HG03558 (cell line): ENCODE data around the gene CDKN2AIPNL.

Experiments
- ATAC-seq: cut with Tn5 transposase; IDR thresholded peaks from one replicate; pipeline ENCODE4 v1.9.1; 2021; ENCODE audit warnings: moderate number of reproducible peaks; ENCODE audit not compliant: unreplicated experiment; ENCODE audit errors: extremely low read depth

The CDKN2AIPNL gene, protein sequence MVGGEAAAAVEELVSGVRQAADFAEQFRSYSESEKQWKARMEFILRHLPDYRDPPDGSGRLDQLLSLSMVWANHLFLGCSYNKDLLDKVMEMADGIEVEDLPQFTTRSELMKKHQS

DNA sequence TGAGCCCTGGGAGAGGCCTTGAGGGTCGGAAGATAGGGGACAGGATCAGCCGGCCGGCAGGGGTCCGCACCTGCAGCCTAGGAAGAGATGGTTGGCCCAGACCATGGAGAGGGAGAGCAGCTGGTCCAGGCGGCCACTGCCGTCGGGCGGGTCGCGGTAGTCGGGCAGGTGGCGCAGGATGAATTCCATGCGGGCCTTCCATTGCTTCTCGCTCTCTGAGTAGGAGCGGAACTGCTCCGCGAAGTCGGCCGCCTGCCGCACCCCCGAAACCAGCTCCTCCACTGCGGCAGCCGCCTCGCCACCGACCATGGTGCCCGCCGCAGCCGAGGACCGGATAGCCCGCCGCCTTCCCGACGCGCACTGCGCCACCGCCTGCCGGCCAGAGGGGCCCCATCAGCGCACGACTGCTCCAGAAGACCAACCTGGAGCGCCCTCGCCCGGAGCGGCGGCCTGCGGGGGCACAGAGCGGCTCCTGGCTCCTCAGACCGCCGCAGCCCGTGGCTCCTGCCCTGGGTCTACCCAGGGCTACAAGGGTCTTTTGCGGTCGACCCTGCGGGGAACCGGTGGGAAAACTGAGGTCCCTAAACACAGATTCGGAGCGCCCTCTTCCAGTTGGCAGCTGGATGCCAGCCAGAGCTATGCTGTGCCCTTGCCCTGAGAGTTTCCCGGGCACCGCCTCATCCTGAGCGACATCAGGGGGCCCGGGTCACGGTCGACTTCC is at the start of gene CDKN2AIPNL:
TSS of gene CDKN2AIPNL (minus strand) at position 336 of the 721 bp plus-strand sequence. CDS start at position 309, 27 bp downstream.
- peak; percentile 71 for ATAC-seq

DNA sequence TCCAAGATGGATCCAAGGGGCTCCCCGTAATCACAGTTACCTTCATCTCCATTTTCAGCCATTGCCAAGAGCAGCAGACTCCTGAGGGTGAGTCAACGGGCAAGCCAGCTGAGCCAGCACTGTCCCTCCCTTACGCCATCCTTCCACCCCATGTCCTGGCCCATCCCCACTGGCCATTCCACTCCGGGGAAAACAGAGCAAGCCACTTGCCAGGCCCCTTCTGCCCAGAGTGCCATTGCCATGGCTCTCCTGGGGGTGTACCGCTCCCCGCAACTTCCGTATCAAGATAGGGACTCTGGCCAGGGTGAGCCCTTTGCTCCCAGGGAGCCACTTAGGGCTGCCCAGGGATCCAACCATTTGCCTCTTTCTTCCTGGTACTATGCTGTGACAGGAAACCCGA is 48.9 kb upstream of the CDKN2AIPNL start:
- no peak for ATAC-seq

DNA sequence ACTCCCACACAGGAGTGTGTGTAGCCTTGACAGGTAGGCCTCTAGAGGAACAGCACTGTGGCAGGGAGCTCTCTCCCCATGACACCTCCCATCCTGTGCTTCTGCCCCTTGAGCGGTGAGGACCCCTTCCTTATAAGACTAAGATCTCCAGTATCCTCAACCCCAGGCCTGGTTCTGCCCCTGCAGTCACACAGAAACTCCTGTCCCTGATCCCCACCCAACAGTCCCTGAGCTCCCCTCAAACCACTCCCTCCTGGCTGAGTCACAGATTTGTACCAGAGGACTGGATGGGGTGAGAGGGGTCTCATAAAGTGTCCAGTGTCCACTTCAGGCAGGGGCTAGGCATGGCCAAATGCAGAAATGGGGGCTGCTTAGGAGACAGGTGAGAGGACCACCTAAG is 47.8 kb upstream of the CDKN2AIPNL start:
- ATAC-seq, result no peak

DNA sequence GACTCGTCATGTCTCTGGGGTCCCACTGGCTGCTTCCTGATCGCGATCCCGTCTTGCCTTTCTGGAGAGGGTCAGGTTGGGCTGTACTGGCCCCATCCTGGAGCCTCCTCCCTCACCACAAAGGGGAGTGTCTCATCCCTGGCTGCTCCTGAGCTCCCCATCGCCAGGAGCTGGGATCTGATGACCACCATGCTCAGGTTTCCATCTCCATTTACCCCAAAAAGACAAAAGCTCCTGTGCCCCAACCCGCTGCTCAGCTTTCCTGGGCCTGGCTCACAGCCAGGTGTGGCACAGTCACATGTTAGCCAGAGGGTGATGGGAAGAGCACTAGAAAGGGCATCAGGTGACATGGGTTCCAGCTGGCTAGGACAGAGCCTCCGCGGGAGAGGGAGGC is 47.3 kb upstream of the CDKN2AIPNL start:
- ATAC-seq, result no peak

DNA sequence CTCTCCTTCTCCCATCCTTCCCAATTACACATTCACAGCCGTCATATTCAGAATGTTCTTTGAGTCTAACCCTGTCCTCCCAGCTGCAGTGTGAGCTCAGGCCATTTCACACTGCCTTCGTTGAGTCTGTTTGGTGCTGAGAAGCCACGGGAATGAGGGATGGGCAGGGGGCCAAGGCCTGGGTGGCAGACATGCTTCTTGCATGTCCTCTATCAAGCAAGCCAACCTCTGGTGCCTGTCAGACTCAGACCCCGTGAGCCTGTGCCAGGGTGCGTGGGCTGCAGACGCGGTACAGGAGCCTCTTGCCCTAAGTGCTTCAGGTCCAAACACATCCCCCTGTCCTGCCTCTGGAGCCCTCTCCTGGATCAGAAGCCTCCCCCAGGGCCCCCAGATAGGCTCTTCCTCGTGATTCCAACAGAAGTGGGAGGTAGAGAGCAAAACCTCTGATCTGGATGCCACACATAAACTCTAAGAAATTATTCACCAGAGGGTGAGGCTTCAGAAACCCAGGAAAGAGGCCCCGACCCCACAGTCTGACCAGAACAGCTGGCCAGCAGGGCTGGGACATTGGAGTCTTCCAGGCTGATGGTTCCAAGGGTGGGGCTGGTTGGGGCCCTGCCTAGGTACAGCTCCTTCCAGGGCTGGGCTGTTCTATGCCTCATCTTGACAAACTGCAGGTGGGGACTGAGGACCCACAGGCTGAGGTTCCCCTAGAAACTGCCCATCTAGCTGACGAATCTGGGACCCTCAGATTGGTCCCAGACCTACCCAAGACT is 46.7 kb upstream of the CDKN2AIPNL start:
- no peak for ATAC-seq

DNA sequence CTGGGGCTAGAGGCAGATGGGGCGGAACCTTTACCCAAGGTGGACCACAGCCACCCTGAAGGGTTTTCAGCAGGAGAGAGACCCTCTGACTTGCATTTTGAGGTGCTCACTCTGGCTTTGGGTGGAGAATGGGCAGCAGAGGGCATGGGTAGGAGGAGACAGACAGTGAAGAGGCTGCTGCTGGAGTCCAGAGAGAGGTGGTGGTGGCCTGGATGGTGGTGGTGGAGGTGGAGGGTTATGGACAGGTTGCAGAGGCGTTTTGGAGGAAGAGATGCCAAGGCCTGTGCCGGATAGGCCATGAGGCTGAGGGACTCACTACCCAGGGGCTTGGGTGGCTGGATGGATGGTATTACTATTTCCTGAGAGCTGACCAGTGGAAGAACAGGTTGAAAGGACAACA is 46.1 kb upstream of the CDKN2AIPNL start:
- no peak for ATAC-seq

DNA sequence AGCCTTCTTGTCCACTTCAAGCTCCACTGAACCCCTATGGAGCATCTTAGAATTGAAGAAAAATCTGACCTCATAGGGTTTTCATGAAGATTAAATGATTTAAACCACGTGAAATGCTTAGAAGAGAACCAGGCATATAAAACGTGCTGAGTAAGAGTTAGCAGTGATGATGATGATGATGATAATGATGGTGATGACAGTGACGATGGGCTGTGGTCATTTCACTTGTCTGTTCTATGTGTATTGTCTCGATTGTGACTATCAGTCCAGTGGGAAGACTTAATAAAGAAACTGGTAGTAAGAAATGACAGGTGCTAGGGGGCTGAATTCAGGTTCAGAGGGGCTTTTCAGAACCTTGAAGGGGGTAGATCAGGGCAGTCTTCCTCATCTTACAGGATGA is 45.1 kb upstream of the CDKN2AIPNL start:
- ATAC-seq, result no peak

DNA sequence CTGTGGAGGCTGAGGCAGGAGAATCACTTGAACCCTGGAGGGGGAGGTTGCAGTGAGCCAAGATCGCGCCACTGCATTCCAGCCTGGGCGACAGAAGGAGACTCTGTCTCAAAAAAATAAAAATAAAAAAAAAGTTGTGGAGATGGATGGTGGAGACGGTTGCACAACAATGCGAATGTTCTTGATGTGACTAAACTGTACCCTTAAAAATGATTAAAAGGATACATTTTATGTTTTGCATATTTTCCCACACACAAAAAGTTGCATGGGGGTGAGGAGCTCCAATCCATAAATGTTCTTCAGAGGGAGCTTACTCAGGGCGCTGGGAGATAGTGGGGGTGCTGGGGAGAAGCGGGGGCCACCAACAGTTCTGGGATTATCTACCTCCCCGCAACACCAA is 43.8 kb upstream of the CDKN2AIPNL start:
- no peak for ATAC-seq

DNA sequence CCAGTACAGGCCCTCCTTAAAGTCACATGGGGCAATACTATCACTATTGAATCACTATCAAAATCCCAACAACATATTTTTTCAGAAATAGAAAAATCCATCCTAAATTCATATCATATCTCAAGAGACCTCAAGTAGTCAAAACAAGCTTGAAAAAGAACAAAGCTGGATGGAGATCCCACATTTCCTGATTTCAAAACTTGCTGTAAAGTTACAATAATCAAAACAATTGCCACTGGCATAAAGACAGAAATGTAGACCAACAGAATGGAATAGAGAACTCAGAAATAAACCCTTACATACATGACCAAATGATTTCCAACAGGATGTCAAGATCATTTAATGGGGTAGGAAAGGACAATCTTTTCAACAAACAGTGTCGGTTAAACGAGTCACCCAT is 41.3 kb upstream of the CDKN2AIPNL start:
- ATAC-seq, result no peak

DNA sequence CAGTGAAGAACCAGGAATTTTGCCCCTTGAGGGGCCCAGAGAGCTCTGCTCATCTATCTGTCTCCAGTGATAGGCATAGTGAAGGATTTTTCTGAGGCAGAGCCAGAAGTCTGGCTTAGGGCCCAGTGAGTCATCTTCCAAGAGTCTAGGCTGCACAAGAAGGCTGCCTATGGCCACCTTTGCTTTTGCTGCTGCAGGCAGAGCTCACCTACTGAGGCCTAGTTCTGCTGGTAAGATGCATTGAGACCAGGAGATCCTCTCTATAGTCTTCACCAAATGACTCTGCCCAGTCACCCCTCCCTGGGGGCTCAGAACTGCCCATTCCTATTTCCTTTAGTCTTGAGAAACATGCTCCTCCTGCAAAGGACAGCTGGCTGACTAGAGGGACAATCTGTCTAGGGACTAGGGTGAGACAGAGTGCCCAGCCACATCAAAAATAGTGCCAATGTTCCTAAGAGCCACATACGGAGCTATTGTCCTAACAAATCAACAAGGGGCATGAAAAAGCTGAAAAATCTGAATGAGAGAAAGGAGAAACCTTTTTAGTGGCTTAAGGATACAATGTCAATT is 40.3 kb upstream of the CDKN2AIPNL start:
- ATAC-seq, result no peak

DNA sequence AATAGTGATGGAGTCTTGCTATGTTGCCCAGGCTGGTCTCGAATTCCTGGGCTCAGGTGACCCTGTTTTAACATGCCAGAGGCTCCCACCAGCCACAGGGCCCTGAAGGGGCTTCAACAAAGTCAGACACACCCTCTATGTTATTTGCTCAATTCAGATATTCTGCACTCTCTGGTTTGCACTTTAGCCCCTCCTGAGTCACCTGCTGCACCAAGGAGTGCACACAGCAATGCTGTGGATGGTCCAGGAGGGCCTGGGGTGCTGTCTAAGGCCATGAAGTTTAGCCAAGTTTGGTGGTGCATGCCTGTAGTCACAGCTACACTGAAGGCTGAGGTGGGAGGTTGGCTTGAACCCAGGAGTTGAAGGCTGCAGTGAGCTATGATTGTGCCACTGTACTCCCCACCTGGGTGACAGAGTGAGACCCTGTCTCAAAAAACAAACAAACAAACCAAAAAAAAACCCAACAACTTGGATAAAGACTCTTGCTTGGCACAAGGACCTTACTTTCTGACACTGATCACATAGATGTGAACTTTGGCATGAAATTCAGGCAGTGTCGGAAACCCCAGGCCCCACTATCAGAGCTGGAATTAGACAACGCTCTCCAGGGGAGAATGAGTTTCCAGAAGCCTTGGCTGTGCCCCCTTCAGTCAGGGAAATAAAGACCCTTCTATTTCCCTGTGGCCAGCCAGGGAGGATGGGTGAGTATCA is 39.7 kb upstream of the CDKN2AIPNL start:
- ATAC-seq, result no peak

DNA sequence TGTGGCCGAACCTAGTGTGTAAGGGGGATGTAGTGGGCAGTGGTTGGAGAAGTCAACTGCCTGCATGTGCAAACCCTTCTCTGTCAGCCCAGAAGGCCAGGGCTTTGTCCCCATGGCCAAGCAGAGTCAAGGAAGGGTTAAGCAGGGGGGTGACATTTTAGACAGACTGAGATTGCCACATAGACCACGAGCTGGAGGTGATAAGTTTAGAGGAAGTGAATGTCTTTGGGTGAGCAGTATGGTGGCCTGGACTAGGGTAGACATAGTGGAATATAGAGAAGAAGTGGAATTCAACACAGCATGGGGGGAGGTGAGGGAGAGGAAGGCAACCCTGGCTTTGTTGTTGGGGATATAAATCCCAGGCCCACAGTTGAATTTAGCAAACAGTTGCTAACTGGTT is 38.7 kb upstream of the CDKN2AIPNL start:
- no peak for ATAC-seq

DNA sequence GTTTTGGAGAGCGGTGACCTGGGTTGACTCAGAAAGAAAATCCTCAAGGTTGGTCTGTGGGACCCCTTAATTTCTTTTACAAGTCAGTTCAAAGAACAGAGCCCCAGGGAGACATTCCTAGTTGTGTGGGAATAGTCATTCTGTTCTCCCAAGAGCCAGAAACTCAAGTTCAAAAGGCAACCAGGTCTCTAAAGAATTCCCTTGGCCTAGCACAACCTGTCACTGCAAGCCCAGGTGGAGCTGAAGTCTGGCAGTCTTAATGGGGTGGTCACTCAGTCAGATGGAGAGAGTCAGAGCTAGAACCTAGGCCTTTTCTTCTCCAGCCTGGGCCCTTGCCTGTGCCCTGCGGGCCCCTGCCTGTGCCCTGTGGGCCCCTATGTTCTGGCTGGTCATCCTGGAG is 37.5 kb upstream of the CDKN2AIPNL start:
- no peak for ATAC-seq

DNA sequence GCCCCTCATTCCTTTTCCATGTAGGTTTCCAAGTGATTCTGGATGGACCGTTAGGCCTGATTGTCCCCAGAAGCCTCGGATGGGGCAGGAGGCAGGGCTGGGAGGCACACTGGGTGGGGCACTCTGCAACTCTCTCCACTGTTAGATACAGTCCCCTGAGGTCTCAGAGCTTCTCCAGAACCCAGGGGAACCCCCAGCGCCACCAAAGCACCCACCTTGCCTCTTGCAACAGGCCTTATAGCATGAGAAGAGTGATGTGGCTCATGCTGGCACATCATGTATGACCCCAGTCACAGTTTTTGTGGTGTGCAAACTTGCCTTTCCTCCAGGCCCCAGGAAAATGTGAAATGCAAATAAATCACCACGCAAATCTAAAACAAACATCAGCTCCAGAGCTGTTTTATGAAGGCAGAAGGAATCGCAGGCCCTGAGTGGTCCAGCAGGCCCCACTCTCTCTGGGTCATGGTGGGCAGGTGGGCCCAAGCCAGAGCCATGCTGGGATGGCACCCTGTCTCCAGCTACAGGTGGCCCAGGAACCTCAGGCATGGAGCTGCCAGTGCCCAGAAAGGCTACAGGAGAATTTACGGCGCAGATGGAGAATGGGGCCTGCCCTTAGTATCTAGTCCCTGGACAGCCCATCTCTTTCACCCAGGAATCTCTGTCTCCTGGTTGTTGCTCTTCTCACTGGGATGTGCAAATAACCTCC is 36.3 kb upstream of the CDKN2AIPNL start:
- ATAC-seq, result no peak

DNA sequence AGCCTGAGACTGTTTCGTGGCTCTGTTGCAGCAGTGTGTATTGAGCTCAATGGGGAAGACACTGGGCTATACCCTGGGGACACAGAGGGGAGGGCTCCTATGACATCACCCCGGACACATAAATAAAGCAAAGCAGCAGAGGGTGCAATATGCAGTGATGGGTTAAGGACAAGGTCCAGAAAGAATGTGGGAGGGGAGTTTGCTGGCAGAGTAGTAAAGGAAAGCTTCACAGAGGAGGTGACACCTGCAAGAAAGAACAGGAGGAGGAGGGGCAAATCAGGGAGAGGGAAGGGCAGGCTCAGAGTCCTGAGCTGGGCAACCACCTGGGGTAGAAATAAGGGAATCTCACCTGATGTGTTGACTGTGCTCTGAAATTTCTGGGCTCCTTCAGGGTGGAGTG is 35.3 kb upstream of the CDKN2AIPNL start:
- ATAC-seq, result no peak

DNA sequence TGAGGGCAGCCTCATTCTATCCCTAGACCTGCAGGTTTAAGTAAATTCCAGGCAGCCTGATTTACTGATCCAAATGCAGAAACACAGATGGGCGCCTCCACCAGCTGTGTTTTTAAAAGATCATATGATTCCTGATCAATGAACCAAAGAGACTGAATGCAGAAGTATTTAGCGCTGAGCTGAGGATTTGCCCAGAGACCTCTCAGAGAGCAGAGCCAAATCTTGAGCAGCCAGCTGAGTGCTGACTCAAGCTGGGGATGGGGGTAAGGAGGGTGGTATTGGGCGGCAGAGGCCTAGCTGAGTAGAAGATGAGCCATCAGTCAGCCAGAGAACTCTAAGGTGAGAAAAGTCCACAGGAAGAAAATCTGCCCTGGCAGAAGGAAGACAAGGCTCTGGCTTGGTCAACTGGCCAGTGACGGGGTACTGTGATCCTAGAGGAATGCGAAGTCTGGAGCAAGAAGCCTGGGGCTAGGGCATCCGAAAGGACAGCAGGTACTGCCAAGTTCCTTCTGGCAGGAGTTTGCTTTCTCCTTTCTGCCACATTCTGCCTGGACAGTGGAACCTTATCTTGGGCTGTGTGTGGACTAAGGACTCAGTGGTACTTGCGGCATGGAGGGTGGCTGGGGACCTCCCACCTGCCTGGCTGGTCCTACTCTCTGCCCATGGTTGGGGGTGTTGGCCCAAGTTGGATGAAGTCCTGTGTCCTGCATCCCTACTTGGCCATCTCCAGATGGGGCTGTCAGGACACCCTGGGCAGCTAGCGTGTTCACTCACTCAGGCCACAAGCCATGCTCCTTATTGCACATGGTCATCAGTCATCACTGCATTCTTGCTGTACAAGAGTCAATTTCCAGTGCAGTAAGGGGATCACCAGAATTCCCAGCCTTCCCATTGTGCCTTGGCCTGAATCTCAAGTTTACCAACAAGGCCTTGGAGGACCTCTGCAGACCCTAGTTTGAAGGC is 34.5 kb upstream of the CDKN2AIPNL start:
- ATAC-seq, result no peak

DNA sequence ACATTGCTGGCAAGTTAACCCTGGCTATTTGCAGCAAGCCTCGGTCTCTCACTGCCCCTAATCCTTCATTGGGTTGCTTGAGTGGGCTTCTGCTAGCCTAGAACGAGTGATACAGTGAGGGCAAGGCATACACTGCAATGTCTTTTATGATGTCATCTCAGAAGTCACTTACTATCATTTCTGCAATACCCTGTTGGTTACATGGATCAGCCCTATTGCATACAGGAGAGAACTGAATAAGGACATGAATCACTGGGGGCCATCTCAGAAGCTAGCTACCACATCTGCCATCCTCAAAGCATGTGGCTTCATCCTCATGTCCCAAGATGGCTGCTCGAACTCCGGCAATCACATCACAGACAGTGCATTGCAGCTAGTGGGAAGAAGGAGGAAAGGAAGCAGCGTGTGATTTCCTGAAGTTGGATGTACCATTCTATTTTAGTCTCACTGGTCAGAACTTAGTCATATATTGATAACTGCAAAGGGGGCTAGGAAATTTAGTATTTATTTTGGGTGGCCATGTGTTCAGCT is 33.3 kb upstream of the CDKN2AIPNL start:
- no peak for ATAC-seq

DNA sequence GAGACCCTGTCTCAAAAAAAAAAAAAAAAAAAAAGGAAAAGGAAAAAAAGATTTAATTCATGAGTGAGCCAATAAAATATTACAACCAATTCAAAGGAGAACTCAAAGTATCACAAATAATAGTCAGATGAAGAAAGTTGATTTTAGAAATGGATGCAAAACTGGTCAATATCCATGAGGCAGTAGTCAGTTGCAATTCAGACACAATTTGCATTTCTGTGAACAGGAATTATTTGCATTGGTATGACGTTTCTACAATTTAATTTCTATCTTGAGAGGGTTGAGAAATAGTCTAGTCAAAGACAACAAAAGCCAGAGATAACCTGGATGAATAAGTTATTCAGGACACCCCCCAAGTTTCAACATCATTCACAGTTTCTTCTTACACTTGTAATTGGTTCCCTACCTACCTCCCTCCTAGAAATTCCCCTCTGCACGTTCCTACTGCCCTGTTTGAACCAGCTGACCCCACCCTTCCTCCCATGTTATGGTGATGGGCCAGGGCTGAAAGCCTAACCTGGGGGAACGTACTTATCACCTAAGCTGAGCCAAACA is 28.6 kb upstream of the CDKN2AIPNL start:
- ATAC-seq, result no peak
